ENCODE results near the gene LIMS3. TPM values are rescaled to one million over a fixed set of nuclear protein-coding genes. Genes with fewer than 3 reads are reported as not detected.
"Not testable (repeated sequence)": the region's sequence is repeated elsewhere in the genome, so short reads cannot be mapped to it uniquely, and the experiment has no call there.

The LIMS3 gene
- total and polyA plus RNA-seq, 7 donors: 2.5 to 24.4 (median 5.7) TPM

DNA sequence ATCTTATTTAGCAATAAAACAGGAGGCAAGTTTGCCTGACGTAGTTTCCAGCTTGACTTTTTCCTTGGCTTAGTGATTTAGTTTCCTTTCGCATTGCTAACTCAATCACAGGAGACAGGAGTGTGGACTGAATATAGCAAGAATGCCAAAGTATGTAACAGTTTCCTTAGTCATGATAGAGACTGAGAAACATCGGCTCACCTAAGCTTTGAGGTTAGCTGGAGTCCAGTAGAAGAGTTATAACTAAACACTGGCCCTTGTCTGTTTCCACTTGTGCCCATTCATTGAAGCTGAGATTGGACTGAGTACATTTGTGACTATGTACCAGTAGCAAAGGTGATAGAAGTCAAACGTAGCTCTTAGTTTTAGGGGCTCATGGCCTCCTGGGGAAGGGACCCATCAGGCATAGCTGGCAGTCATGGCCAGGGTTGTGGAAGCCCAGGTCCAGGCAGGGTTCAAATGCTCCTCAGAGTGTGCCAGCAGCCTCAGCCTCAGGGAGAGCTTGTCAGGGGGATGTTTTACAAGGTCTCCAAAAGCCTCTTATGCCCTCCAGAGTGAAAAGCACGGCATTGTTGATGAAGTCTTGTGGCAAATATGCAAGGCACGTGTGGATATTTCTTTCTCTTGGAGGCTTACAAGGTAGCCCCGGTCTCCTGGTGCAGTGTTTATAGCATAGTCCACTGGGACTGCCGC, 573 bp upstream of the LIMS3 start:
- H3K27me3 ChIP-seq (ENCODE audit: insufficient read depth in 3 of 3, low read length in 2 of 3); DNase-seq; H3K27ac ChIP-seq; H3K9me3 ChIP-seq; H3K4me3 ChIP-seq; H3K4me1 ChIP-seq; H3K36me3 ChIP-seq (ENCODE audit: insufficient read depth in 1 of 2, low read depth in 1 of 2); intact Hi-C loops (cut with DNase I): not testable (repeated sequence)
- peak; percentile 4 to 44 (median 30) for ATAC-seq
- WGBS, 3 donors: no CpG with 5 or more reads among the region's 8 CpGs

DNA sequence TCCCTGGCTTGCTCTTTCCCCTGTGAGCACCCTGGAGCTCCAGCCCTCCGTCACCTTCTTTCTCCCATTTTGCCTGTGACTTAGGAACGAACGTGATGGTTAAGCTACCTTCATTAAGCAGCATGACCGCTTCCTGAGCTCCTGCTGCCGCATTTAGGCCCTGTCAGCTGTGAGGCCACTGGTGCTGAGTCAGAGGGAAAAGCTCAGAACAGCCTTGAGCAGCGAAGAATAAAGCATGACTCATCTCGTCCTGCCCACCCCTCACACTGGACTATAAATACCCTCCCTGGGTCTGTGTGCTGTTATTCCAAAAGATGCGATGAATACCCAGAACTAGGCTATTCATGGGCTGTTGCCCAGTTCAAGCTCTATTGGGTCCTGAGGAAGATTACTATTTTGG, 7.3 kb downstream of the LIMS3 start:
- DNase-seq; H3K4me1 ChIP-seq; intact Hi-C loops (cut with DNase I); H3K27ac ChIP-seq; H3K4me3 ChIP-seq; H3K36me3 ChIP-seq (ENCODE audit: insufficient read depth in 1 of 2, low read depth in 1 of 2); H3K27me3 ChIP-seq (ENCODE audit: insufficient read depth in 3 of 3, low read length in 2 of 3); H3K9me3 ChIP-seq: not testable (repeated sequence)
- no CpG with 5 or more reads among the region's 8 CpGs for WGBS, 3 donors
- ATAC-seq: peak; percentile 87 to 92 (median 90)

DNA sequence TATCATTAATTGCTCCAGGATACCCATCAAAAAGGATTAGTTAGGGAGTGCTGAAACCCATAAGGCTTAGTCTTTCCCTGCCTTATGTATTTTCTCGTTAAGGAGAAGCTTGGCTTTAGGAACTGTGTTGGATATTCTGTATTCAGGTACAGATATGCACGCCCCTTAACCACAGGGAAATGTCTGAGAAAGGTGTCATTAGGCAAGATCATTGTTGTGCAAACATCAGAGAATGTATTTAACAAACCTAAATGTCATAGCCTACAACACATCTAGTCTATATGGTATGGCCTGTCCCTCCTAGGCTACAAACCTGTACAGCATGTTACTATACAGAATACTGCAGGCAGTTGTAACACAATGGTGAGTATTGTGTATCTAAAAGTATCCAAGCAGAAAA, 10.1 kb downstream of the LIMS3 start:
- H3K27ac ChIP-seq; H3K9me3 ChIP-seq; H3K27me3 ChIP-seq (ENCODE audit: insufficient read depth in 3 of 3, low read length in 2 of 3); H3K4me3 ChIP-seq; ATAC-seq; H3K4me1 ChIP-seq; DNase-seq; intact Hi-C loops (cut with DNase I); H3K36me3 ChIP-seq (ENCODE audit: insufficient read depth in 1 of 2, low read depth in 1 of 2): not testable (repeated sequence)
- no CpG with 5 or more reads among the region's 2 CpGs for WGBS, 3 donors

DNA sequence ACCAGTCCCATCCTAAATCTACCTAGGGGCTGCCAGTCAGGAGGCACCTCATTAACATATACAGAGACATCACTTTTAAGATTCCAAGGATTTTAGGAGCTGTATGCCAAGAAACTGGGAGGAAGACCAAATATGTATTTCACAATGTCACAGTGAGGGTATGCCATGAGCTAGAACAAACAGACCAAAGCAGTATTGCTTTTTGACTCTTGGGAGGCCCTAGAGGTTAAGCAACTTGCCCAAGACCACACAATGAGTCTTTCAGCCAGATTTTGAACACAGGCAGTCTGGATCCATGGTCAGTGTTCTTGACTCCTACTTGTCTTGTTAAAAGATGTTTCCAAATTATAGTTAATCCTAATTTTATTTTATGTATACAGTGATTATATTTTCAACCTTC, 12.3 kb downstream of the LIMS3 start:
- intact Hi-C loops (cut with DNase I); H3K27ac ChIP-seq; H3K36me3 ChIP-seq (ENCODE audit: insufficient read depth in 1 of 2, low read depth in 1 of 2); H3K4me3 ChIP-seq; DNase-seq; H3K4me1 ChIP-seq; H3K9me3 ChIP-seq; H3K27me3 ChIP-seq (ENCODE audit: insufficient read depth in 3 of 3, low read length in 2 of 3): not testable (repeated sequence)
- peak in 3 of 4 donors; percentile 44 to 71 (median 57) for ATAC-seq

DNA sequence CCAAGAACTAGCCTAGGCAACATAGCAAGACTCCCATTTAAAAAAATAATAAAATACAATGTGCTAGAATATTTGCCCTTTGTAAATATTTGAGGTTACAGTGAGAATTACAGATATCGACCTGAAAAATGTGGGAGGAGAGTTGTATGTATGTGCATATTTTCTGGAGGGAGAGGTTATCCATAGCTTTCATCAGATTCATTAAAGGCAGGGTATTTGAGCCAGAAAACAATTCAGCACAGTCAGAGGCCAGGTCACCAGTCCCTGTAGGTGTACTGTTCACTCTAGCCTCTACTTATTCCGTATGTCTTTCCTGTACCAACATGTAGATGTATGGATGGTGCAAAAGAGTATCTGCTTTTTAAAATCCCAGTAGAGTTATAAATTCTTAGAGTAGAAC, 15.4 kb downstream of the LIMS3 start:
- DNase-seq; H3K36me3 ChIP-seq (ENCODE audit: insufficient read depth in 1 of 2, low read depth in 1 of 2); intact Hi-C loops (cut with DNase I); ATAC-seq; H3K4me3 ChIP-seq; H3K9me3 ChIP-seq; H3K27ac ChIP-seq; H3K27me3 ChIP-seq (ENCODE audit: insufficient read depth in 3 of 3, low read length in 2 of 3); H3K4me1 ChIP-seq: not testable (repeated sequence)
- 92 to 97% (median 93%) methylated on average over 1 of the region's 2 CpGs for WGBS, 3 donors

DNA sequence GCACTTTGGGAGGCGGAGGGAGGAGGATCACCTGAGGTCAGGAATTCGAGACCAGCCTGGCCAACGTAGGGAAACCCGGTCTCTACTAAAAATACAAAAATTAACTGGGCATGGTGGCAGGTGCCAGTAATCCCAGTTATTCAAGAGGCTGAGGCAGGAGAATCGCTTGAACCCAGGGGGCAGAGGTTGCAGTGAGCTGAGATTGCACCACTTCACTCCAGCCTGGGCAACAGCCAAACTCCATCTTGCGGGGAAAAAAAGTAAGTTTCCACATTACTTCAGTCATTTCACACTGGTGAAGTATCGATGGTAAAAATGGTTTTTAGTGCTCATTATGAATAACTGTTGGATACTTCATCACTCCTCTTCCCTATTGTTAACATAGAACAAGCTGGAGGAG, 16.1 kb downstream of the LIMS3 start:
- intact Hi-C loops (cut with DNase I); H3K27me3 ChIP-seq (ENCODE audit: insufficient read depth in 3 of 3, low read length in 2 of 3); H3K4me1 ChIP-seq; DNase-seq; H3K9me3 ChIP-seq; H3K36me3 ChIP-seq (ENCODE audit: insufficient read depth in 1 of 2, low read depth in 1 of 2); H3K27ac ChIP-seq; ATAC-seq; H3K4me3 ChIP-seq: not testable (repeated sequence)
- WGBS, 3 donors: no CpG with 5 or more reads among the region's 7 CpGs

DNA sequence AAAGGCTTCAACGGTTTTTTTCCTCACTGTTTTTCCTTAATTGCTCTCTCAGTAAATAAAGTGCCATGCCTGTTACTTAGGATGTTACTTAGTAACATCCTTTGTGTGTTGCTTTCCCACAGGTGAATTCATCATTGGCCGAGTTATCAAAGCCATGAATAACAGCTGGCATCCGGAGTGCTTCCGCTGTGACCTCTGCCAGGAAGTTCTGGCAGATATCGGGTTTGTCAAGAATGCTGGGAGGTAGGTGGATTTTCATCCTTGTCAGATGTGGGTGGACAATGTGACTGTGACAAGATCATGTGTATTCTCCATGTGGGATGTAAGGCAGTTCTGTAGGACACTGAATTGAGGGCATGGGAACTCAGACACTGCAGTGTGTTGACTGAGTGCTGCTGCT, 17.3 kb downstream of the LIMS3 start:
- H3K36me3 ChIP-seq (ENCODE audit: insufficient read depth in 1 of 2, low read depth in 1 of 2); H3K4me1 ChIP-seq; H3K4me3 ChIP-seq; DNase-seq; intact Hi-C loops (cut with DNase I); H3K27ac ChIP-seq; H3K27me3 ChIP-seq (ENCODE audit: insufficient read depth in 3 of 3, low read length in 2 of 3); H3K9me3 ChIP-seq: not testable (repeated sequence)
- peak in 2 of 4 donors; percentile 19 to 62 for ATAC-seq
- no CpG with 5 or more reads among the region's 5 CpGs for WGBS, 3 donors

DNA sequence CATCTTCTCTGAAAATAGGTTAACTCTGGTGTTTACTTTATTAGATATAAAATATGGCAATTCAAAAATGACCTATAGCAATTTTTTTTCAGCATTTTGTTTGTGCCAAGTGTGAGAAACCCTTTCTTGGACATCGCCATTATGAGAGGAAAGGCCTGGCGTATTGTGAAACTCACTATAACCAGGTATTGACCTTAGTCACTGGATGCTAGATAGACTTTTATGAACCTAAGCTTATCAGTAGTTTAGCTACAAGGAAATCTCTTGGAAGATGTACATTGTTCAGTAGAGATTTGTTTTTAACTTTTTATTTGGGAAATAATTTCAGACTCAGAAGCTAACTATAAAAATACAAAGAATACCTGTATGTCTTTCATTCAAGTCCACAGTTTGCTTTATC, 21.7 kb downstream of the LIMS3 start:
- ATAC-seq; intact Hi-C loops (cut with DNase I): not testable (repeated sequence)
- no CpG with 5 or more reads among the region's 2 CpGs for WGBS, 3 donors

DNA sequence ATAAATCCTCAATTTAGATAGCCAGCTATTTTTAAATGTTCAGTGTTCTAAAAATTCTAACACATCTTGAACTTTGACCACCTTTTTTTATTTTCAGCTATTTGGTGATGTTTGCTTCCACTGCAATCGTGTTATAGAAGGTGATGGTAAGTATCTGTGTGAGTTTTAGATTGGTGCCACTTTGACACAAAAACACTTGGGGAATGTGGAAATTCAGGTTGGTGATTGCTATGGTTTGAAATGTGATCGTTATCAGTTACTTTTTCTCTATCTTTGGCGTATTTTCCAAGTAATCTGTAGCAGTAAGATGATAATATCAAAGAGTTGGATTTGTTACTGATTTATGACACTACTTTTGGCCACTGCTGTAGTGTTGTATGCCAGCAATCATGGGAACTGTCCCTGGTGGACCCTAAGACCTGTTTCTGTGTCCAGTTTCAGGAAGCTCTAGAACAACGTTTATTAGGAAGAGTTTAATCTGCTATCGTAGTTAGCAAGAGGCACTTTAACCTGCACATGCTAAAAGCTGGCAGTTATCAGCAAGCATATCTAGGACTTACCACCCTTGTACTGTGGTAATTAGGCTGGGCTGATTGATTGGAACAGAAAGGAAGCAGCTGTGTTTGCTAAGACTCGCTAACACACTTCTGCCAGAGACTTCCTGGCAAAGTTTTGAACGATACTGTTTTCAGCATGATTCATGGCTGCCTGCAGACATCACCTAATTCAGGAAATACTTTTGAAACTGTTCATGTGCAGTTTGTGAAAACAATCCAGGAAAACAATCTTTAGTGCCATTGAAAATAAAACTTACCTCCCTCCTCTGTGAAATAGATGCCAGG, 23.3 kb downstream of the LIMS3 start:
- H3K36me3 ChIP-seq (ENCODE audit: insufficient read depth in 1 of 2, low read depth in 1 of 2); H3K27ac ChIP-seq; H3K27me3 ChIP-seq (ENCODE audit: insufficient read depth in 3 of 3, low read length in 2 of 3); H3K9me3 ChIP-seq; DNase-seq; intact Hi-C loops (cut with DNase I); H3K4me1 ChIP-seq; H3K4me3 ChIP-seq: not testable (repeated sequence)
- ATAC-seq: peak; percentile 93 to 95 (median 94)
- no CpG with 5 or more reads among the region's 7 CpGs for WGBS, 3 donors

More for the DNA sequence above, 21.7 kb downstream of the LIMS3 start:
- not testable (repeated sequence) for H3K9me3 ChIP-seq; H3K36me3 ChIP-seq (ENCODE audit: insufficient read depth in 1 of 2, low read depth in 1 of 2); H3K4me1 ChIP-seq; H3K27me3 ChIP-seq (ENCODE audit: insufficient read depth in 3 of 3, low read length in 2 of 3); H3K4me3 ChIP-seq; DNase-seq; H3K27ac ChIP-seq

DNA sequence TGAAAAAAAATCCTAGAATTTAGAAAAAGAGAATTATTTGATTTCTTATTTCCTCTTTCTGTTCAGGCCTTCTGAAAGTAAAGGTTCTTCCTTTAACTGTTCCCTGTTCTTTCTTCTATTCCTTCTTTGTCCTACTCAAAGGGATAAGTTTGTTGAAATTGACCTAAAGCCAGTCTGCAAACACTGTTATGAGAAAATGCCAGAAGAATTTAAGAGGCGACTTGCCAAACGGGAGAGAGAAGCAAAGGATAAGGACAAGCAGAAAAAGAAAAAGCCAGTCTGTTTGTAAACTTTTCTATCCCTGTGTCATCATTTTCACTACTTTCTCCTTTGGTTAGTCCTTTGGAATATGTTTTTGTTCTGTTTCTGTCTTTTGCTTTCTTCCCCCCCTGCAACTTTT, 26.0 kb downstream of the LIMS3 start:
- DNase-seq; H3K9me3 ChIP-seq; H3K27me3 ChIP-seq (ENCODE audit: insufficient read depth in 3 of 3, low read length in 2 of 3); H3K4me3 ChIP-seq; H3K27ac ChIP-seq; H3K36me3 ChIP-seq (ENCODE audit: insufficient read depth in 1 of 2, low read depth in 1 of 2); intact Hi-C loops (cut with DNase I); H3K4me1 ChIP-seq: not testable (repeated sequence)
- ATAC-seq: peak in 1 of 4 donors; percentile 10
- no CpG with 5 or more reads among the region's 2 CpGs for WGBS, 3 donors

DNA sequence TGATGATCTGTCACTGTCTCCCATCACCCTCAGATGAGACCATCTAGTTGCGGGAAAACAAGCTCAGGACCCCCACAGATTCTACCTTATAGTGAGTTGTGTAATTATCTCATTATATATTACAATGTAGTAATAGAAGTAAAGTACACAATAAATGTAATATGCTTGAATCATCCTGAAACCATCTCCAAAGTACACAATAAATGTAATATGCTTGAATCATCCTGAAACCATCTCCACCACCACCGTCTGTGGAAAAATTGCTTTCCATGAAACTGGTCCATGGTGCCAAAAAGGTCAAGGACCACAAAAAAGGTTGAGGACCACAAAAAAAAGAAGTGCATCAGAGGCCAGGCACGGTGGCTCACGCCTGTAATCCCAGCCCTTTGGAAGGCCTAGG, 29.3 kb downstream of the LIMS3 start:
- ATAC-seq; intact Hi-C loops (cut with DNase I): not testable (repeated sequence)

More for the DNA sequence above, 29.3 kb downstream of the LIMS3 start:
- not testable (repeated sequence) for DNase-seq; H3K4me3 ChIP-seq; H3K4me1 ChIP-seq; H3K36me3 ChIP-seq (ENCODE audit: insufficient read depth in 1 of 2, low read depth in 1 of 2); H3K27me3 ChIP-seq (ENCODE audit: insufficient read depth in 3 of 3, low read length in 2 of 3); H3K9me3 ChIP-seq; H3K27ac ChIP-seq
- WGBS, 3 donors: no CpG with 5 or more reads among the region's 4 CpGs

All from psoas muscle (tissue), 8 donors.